GM18907 (cell line): ENCODE measurements around the gene NPHP4.
"Not testable (repeated sequence)": the region's sequence is repeated elsewhere in the genome, so short reads cannot be mapped to it uniquely, and the experiment has no call there.

Experiments used
- ATAC-seq: cut with Tn5 transposase; IDR thresholded peaks from one replicate; pipeline ENCODE4 v1.9.1; 2021; ENCODE audit warnings: mild to moderate bottlenecking, moderate library complexity; ENCODE audit not compliant: unreplicated experiment

The NPHP4 gene

GRCh38 chr1:6024376-6024775 is 32.2 kb upstream of the NPHP4 start:
- ATAC-seq, result no peak

- ATAC-seq, result no peak
Measured at GRCh38 chr1:6023346-6023745, 31.1 kb upstream of the NPHP4 start.

- no peak for ATAC-seq
Measured at GRCh38 chr1:6022193-6022592, 30.0 kb upstream of the NPHP4 start.

GRCh38 chr1:6019166-6019845 is 27.1 kb upstream of the NPHP4 start:
- no peak for ATAC-seq

GRCh38 chr1:6017654-6018053 is 25.4 kb upstream of the NPHP4 start:
- ATAC-seq, result not testable (repeated sequence)

- ATAC-seq, result no peak
Measured at GRCh38 chr1:6016191-6016865, 24.1 kb upstream of the NPHP4 start.

GRCh38 chr1:6014130-6014999 is 22.1 kb upstream of the NPHP4 start:
- ATAC-seq, result no peak

- no peak for ATAC-seq
Measured at GRCh38 chr1:6013491-6013890, 21.3 kb upstream of the NPHP4 start.

- no peak for ATAC-seq
Measured at GRCh38 chr1:6012529-6013318, 20.5 kb upstream of the NPHP4 start.

GRCh38 chr1:6011946-6012258 is 19.7 kb upstream of the NPHP4 start:
- ATAC-seq, result no peak

- no peak for ATAC-seq
Measured at GRCh38 chr1:6011161-6011945, 19.1 kb upstream of the NPHP4 start.

GRCh38 chr1:6010554-6010953 is 18.3 kb upstream of the NPHP4 start:
- no peak for ATAC-seq

GRCh38 chr1:6009120-6010040 is 17.2 kb upstream of the NPHP4 start:
- no peak for ATAC-seq

- no peak for ATAC-seq
Measured at GRCh38 chr1:6008696-6009095, 16.5 kb upstream of the NPHP4 start.

GRCh38 chr1:6008084-6008415 is 15.8 kb upstream of the NPHP4 start:
- no peak for ATAC-seq

- ATAC-seq, result no peak
Measured at GRCh38 chr1:6007318-6008083, 15.3 kb upstream of the NPHP4 start.

- no peak for ATAC-seq
Measured at GRCh38 chr1:6006882-6007281, 14.7 kb upstream of the NPHP4 start.

GRCh38 chr1:6005276-6005917 is 13.2 kb upstream of the NPHP4 start:
- no peak for ATAC-seq
